HEK293T (cell line): ENCODE measurements around the gene CMTM6.

Source experiments
- ARNT ChIP-seq: fragments of 450-650 bp; IDR thresholded peaks from 2 replicates; pipeline ENCODE4 v1.6.1; 2017; ENCODE audit warnings: mild to moderate bottlenecking
- BHLHE40 ChIP-seq: fragments of 450-650 bp; IDR thresholded peaks from 2 replicates; pipeline ENCODE4 v1.6.1; 2016; ENCODE audit warnings: mild to moderate bottlenecking, moderate library complexity, borderline replicate concordance
- CTBP1 ChIP-seq: fragments of 450-650 bp; IDR thresholded peaks from 2 replicates; pipeline ENCODE4 v1.6.1; 2016; ENCODE audit warnings: borderline replicate concordance
- ELF4 ChIP-seq: fragments of 450-650 bp; IDR thresholded peaks from 2 replicates; pipeline ENCODE4 v1.6.1; 2017; ENCODE audit warnings: antibody characterized with exemption
- FOXA1 ChIP-seq: fragments of 450-650 bp; IDR thresholded peaks from 2 replicates; pipeline ENCODE4 v1.6.1; 2016; ENCODE audit warnings: mild to moderate bottlenecking
- FOXM1 ChIP-seq: fragments of 450-650 bp; IDR thresholded peaks from 2 replicates; pipeline ENCODE4 v1.6.1; 2017; ENCODE audit warnings: mild to moderate bottlenecking, borderline replicate concordance
- HDGF ChIP-seq: fragments of 450-650 bp; IDR thresholded peaks from 2 replicates; pipeline ENCODE4 v1.6.1; 2017; ENCODE audit warnings: antibody characterized with exemption, borderline replicate concordance
- L3MBTL2 ChIP-seq: fragments of 450-650 bp; conservative IDR thresholded peaks from 2 replicates; pipeline ENCODE4 v1.6.1; 2016; ENCODE audit warnings: mild to moderate bottlenecking
- NFRKB ChIP-seq: fragments of 450-650 bp; IDR thresholded peaks from 2 replicates; pipeline ENCODE4 v1.6.1; 2016; ENCODE audit warnings: mild to moderate bottlenecking, moderate library complexity
- PKNOX1 ChIP-seq: fragments of 450-650 bp; IDR thresholded peaks from 2 replicates; pipeline ENCODE4 v1.6.1; 2016
- SP1 ChIP-seq: fragments of 450-650 bp; IDR thresholded peaks from 2 replicates; pipeline ENCODE4 v1.6.1; 2017
- SUZ12 ChIP-seq: fragments of 450-650 bp; IDR thresholded peaks from 2 replicates; pipeline ENCODE4 v1.6.1; 2016; ENCODE audit warnings: mild to moderate bottlenecking
- TARDBP ChIP-seq: fragments of 450-650 bp; IDR thresholded peaks from 2 replicates; pipeline ENCODE4 v1.6.1; 2016
- ZNF384 ChIP-seq: fragments of 450-650 bp; IDR thresholded peaks from 2 replicates; pipeline ENCODE4 v1.6.1; 2016

DNA sequence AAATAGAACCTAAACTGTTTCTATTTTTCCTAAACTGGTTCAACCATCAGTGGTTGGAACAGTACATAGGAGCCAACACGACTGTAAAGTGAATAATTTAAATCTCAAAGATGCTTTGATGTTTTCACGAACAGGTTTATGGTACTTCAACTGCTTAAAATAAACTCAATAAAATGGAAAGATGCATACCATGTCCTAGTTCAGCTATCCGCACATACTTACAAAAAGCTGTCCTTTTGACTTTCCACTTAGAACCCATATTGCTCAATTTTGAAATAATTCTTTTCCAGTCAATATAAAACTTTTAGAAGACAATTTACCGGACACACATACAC, 902 bp downstream of the CMTM6 start:
- TF ChIP-seq CTBP1: 0 out of 2 replicates have a peak, but pooled peaks have one; percentile 40
- TF ChIP-seq TARDBP: no peak
- TF ChIP-seq FOXM1: no peak
- TF ChIP-seq ZNF384: no peak
- TF ChIP-seq FOXA1: no peak
- TF ChIP-seq HDGF: no peak
- no peak for TF ChIP-seq ARNT
- no peak for TF ChIP-seq SP1
- no peak for TF ChIP-seq SUZ12
- no peak for TF ChIP-seq PKNOX1
- TF ChIP-seq L3MBTL2: no peak
- TF ChIP-seq BHLHE40: no peak
- no peak for TF ChIP-seq NFRKB
- TF ChIP-seq ELF4: no peak
